Mesodermal cell (in vitro differentiated cells): ENCODE measurements around the gene CACNA2D4. TPM values are rescaled to one million over a fixed set of nuclear protein-coding genes. Genes with fewer than 3 reads are reported as not detected.
A peak's percentile ranks its signal among the peaks of the same experiment; 100 is the strongest.
"Not testable (repeated sequence)": the region's sequence is repeated elsewhere in the genome, so short reads cannot be mapped to it uniquely, and the experiment has no call there.

Source experiments
- H3K27ac ChIP-seq: 2 replicates; pipeline ENCODE4 v1.7.0; 2013; ENCODE audit warnings: mild to moderate bottlenecking, low read depth, low read length, moderate library complexity; ENCODE audit not compliant: severe bottlenecking
- H3K36me3 ChIP-seq: 2 replicates; pipeline ENCODE4 v1.7.1; 2013; ENCODE audit warnings: mild to moderate bottlenecking, low read length, moderate library complexity; ENCODE audit not compliant: control insufficient read depth, insufficient read depth
- H3K4me1 ChIP-seq: one replicate; pipeline ENCODE4 v1.7.1; 2013; ENCODE audit warnings: mild to moderate bottlenecking, low read length; ENCODE audit not compliant: insufficient read depth, control insufficient read depth, poor library complexity, severe bottlenecking
- H3K4me3 ChIP-seq: 2 replicates; pipeline ENCODE4 v1.7.0; 2013; ENCODE audit warnings: low read length, control low read depth, mild to moderate bottlenecking; ENCODE audit not compliant: insufficient read depth, poor library complexity, severe bottlenecking; ENCODE audit errors: extremely low read depth
- H3K9me3 ChIP-seq: 2 replicates; pipeline ENCODE4 v1.7.1; 2013; ENCODE audit warnings: mild to moderate bottlenecking, low read length, moderate library complexity; ENCODE audit not compliant: control insufficient read depth
- WGBS, 2 experiments: methylation state at CpG; one replicate each; pipeline ENCODE4 v1.1.5; 2013; ENCODE audit warnings: missing lambda C conversion rate in 2 of 2; ENCODE audit not compliant: insufficient coverage in 2 of 2; 5-methylcytosine and 5-hydroxymethylcytosine counted together
- polyA plus RNA-seq, 2 experiments: library from polyadenylated mRNA; stranded (reverse); fragments of 50-300 nt; gene quantifications; one replicate each; pipeline ENCODE4 v1.2.3, GENCODE V29; 2013

The CACNA2D4 gene
- 0.63 TPM for polyA plus RNA-seq (2013, experiment 1 of 2)
- 0.20 TPM for polyA plus RNA-seq (2013, experiment 2 of 2)

GRCh38 chr12:1918081-1918883, at the start of gene CACNA2D4:
Gene CACNA2D4 (minus strand): TSS chr12:1918652. CDS start chr12:1918473, 179 bp downstream.
- no peaks in the 10 kb centered on the region for H3K4me1 ChIP-seq
- no peaks in the 10 kb centered on the region for H3K9me3 ChIP-seq
- H3K36me3 ChIP-seq = no peaks in the 10 kb centered on the region
- H3K27ac ChIP-seq = no peak within 1 kb of the TSS
- no peak within 1 kb of the TSS for H3K4me3 ChIP-seq
- WGBS, 2 experiments = 75 to 78% methylated on average over 14 to 17 of the region's 18 CpGs

- Histone ChIP-seq H3K27ac (peak overlapping the region; percentile 23), H3K4me3 (no peak overlapping the region), H3K36me3 (peaks cover 38% of the 10 kb centered on the region), H3K4me1 (peaks cover 9% of the 10 kb centered on the region), H3K9me3 (no peaks in the 10 kb centered on the region)
- WGBS, 2 experiments = 81 to 94% methylated on average over 2 to 3 of the region's 4 CpGs
Observed at GRCh38 chr12:1966561-1967226, 48.2 kb upstream of the CACNA2D4 start.

- H3K9me3 ChIP-seq = no peaks in the 10 kb centered on the region
- peak overlapping the region; percentile 18 for H3K27ac ChIP-seq
- peaks cover 45% of the 10 kb centered on the region for H3K36me3 ChIP-seq
- WGBS, 2 experiments = 71 to 90% methylated on average over 2 of the region's 2 CpGs
- peaks cover 9% of the 10 kb centered on the region for H3K4me1 ChIP-seq
- no peak overlapping the region for H3K4me3 ChIP-seq
Observed at GRCh38 chr12:1965916-1966315, 47.5 kb upstream of the CACNA2D4 start.

GRCh38 chr12:1962051-1963020, 43.9 kb upstream of the CACNA2D4 start:
- Histone ChIP-seq H3K9me3 (peaks cover 7% of the 10 kb centered on the region), H3K27ac (no peak overlapping the region), H3K36me3 (peaks cover 56% of the 10 kb centered on the region), H3K4me3 (no peak overlapping the region), H3K4me1 (no peaks in the 10 kb centered on the region)
- 100% methylated on average over 1 to 3 of the region's 5 CpGs for WGBS, 2 experiments

GRCh38 chr12:1956716-1957115, 38.3 kb upstream of the CACNA2D4 start:
- H3K9me3 ChIP-seq = peaks cover 7% of the 10 kb centered on the region
- H3K36me3 ChIP-seq = peaks cover 53% of the 10 kb centered on the region
- 96 to 100% methylated on average over 2 to 3 of the region's 3 CpGs for WGBS, 2 experiments
- H3K27ac ChIP-seq = no peak overlapping the region
- no peak overlapping the region for H3K4me3 ChIP-seq
- H3K4me1 ChIP-seq = no peaks in the 10 kb centered on the region

- 83 to 91% methylated on average over 9 to 10 of the region's 15 CpGs for WGBS, 2 experiments
- H3K9me3 ChIP-seq = peaks cover 6% of the 10 kb centered on the region
- H3K4me3 ChIP-seq = no peak overlapping the region
- no peak overlapping the region for H3K27ac ChIP-seq
- peaks cover 87% of the 10 kb centered on the region for H3K36me3 ChIP-seq
- H3K4me1 ChIP-seq = no peaks in the 10 kb centered on the region
Observed at GRCh38 chr12:1949771-1950470, 31.5 kb upstream of the CACNA2D4 start.

GRCh38 chr12:1948883-1949282, 30.4 kb upstream of the CACNA2D4 start:
- Histone ChIP-seq H3K27ac (no peak overlapping the region), H3K4me1 (no peaks in the 10 kb centered on the region), H3K9me3 (peaks cover 6% of the 10 kb centered on the region), H3K4me3 (no peak overlapping the region), H3K36me3 (peaks cover 79% of the 10 kb centered on the region)
- 97 to 100% methylated on average over 5 to 11 of the region's 11 CpGs for WGBS, 2 experiments

GRCh38 chr12:1947081-1947480, 28.6 kb upstream of the CACNA2D4 start:
- Histone ChIP-seq H3K9me3 (peaks cover 6% of the 10 kb centered on the region), H3K4me1 (no peaks in the 10 kb centered on the region), H3K4me3 (no peak overlapping the region), H3K36me3 (peaks cover 61% of the 10 kb centered on the region), H3K27ac (no peak overlapping the region)
- WGBS, 2 experiments = 33% methylated on average over 1 of the region's 1 CpG; no CpG with 5 or more reads in 1 of the 2 experiments

- no peak overlapping the region for H3K27ac ChIP-seq
- 92 to 97% methylated on average over 2 to 3 of the region's 3 CpGs for WGBS, 2 experiments
- no peak overlapping the region for H3K4me3 ChIP-seq
- H3K9me3 ChIP-seq = peaks cover 6% of the 10 kb centered on the region
- peaks cover 54% of the 10 kb centered on the region for H3K36me3 ChIP-seq
- H3K4me1 ChIP-seq = no peaks in the 10 kb centered on the region
Observed at GRCh38 chr12:1946296-1946695, 27.8 kb upstream of the CACNA2D4 start.

- H3K4me1 ChIP-seq, H3K9me3 ChIP-seq, H3K27ac ChIP-seq, H3K4me3 ChIP-seq: not testable (repeated sequence)
- 100% methylated on average over 2 of the region's 5 CpGs; no CpG with 5 or more reads in 1 of the 2 experiments for WGBS, 2 experiments
- H3K36me3 ChIP-seq = peaks cover 47% of the 10 kb centered on the region
Observed at GRCh38 chr12:1945502-1945901, 27.1 kb upstream of the CACNA2D4 start.
